Activated CD4-positive, alpha-beta memory T cell treated with anti-CD3 and anti-CD28 coated beads, Interleukin-2, amount 10 ng/mL, durations not matched to agents 7 days and 5 days (primary cell): ENCODE results near the gene AOC2. TPM values are rescaled to one million over a fixed set of nuclear protein-coding genes. Genes with fewer than 3 reads are reported as not detected.

Source experiments
- CTCF ChIA-PET: fragments of 350-600 bp; sonication (Branson Sonifier 250); formaldehyde crosslinking; loops from one replicate; lab custom pipeline; 2021; ENCODE audit warnings: antibody characterized with exemption, inconsistent platforms; lab: Charles Lee
- POLR2A ChIA-PET: fragments of 350-600 bp; sonication (Branson Sonifier 250); formaldehyde crosslinking; loops from one replicate; lab custom pipeline; 2021; ENCODE audit warnings: antibody characterized with exemption; lab: Charles Lee
- DNase-seq: peaks from one replicate; pipeline ENCODE4 v3.0.0-alpha.2; 2020
- H3K27ac Mint-ChIP-seq: one replicate; pipeline ENCODE4 v1.8.0; 2021; ENCODE audit warnings: mild to moderate bottlenecking, mixed read lengths
- H3K27me3 Mint-ChIP-seq: one replicate; pipeline ENCODE4 v1.8.0; 2021; ENCODE audit warnings: mixed read lengths
- H3K36me3 Mint-ChIP-seq: one replicate; pipeline ENCODE4 v1.8.0; 2021; ENCODE audit warnings: low read depth, mixed read lengths
- H3K4me1 Mint-ChIP-seq: one replicate; pipeline ENCODE4 v1.8.0; 2021; ENCODE audit warnings: mixed read lengths
- H3K4me3 Mint-ChIP-seq: one replicate; pipeline ENCODE4 v1.8.0; 2021; ENCODE audit warnings: mild to moderate bottlenecking, mixed read lengths
- H3K9me3 Mint-ChIP-seq: one replicate; pipeline ENCODE4 v1.8.0; 2021; ENCODE audit warnings: mixed read lengths
- total RNA-seq, 2 experiments: library from RNA; stranded (reverse); gene quantifications; one replicate each; pipeline ENCODE4 v1.2.3, GENCODE V29; 2021

The AOC2 gene
- total RNA-seq, 2 experiments from 2014 or later, result 1.0 to 1.1 TPM

DNA sequence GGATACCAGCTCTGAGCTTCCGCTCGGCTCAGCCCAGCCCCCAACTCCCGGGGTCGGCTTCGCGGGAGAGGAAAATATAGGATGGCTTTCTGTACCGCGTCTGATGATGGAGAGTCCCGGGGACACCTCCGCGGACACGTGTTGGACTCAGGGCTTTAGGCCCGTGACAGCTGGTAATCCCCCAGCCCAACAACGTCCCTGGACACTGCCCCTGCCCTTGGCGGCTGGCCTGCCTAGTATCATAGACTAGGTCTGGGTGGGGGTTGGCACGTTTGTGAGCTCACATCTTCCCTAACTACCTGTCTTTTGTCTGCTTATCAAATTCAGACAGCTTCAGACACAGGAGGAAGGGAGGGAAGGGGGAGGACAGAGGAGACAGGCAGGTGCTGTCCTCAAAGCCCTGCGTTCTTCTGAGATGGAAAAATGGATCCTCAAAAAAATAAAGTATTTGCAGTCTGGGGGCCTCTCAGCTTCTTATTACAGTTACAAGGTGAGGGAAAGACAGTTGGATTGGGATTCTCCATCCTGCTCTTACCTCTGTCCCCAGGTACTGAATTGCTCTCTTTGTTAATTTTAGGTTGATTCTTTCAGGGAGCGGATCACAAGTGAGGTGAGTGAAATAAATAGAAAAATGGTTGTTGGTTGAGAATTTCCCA, 10.5 kb upstream of the AOC2 start:
- POLR2A ChIA-PET, result interaction anchor here (0.6 to 4.5 kb wide), 21 partner anchors 8 to 1273 kb away, joined by 3 to 59 read pairs (median 4); partner anchors contain the start of genes AOC2, AOC3, BECN1 and CNTD1
- Mint-ChIP-seq H3K4me3 (peak overlapping the region; percentile 89), H3K9me3 (no peaks in the 10 kb centered on the region), H3K27me3 (peaks cover 5% of the 10 kb centered on the region), H3K4me1 (peaks cover 26% of the 10 kb centered on the region), H3K36me3 (peaks cover 26% of the 10 kb centered on the region), H3K27ac (peak overlapping the region; percentile 92)
- no peak for DNase-seq
- CTCF ChIA-PET, result interaction anchor here (2.2 to 4.4 kb wide), 3 partner anchors 11 to 256 kb away, joined by 7 to 48 read pairs (median 9); partner anchors contain the start of genes BECN1, PSMC3IP and RPL27

DNA sequence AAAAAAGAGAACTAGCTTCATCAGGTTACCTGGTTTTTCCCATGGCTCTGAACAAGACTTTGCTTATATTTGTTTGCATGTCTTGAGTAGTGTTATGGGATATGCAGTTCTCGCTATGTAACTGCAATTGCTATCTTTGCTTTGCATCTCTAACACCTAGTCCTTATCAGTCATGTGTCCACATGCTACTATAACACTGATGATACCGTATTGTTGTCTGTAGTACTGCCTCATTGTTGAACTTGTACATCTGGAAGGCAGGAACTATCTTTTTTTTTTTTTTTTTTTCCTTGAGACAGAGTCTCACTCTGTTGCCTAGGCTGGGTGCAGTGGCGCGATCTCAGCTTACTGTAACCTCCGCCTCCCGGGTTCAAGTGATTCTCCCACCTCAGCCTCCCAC, 8.6 kb upstream of the AOC2 start:
- Mint-ChIP-seq H3K36me3 (peaks cover 38% of the 10 kb centered on the region), H3K27me3 (no peaks in the 10 kb centered on the region), H3K27ac (no peak overlapping the region), H3K9me3 (no peaks in the 10 kb centered on the region), H3K4me3 (no peak overlapping the region), H3K4me1 (peaks cover 26% of the 10 kb centered on the region)
- ChIA-PET CTCF (interaction anchor here (0.8 to 3.5 kb wide), 2 partner anchors 12 to 14 kb away, joined by 3 to 11 read pairs; partner anchors contain the start of gene BECN1), POLR2A (interaction anchor here (4.0 to 4.5 kb wide), 3 partner anchors 12 to 163 kb away, joined by 29 to 59 read pairs (median 37); partner anchors contain the start of genes AOC2, AOC3, BECN1 and RPL27)
- DNase-seq, result no peak

GRCh38 chr17:42841975-42842685, 2.2 kb upstream of the AOC2 start:
- Mint-ChIP-seq H3K4me3 (no peak overlapping the region), H3K27me3 (no peaks in the 10 kb centered on the region), H3K9me3 (no peaks in the 10 kb centered on the region), H3K27ac (no peak overlapping the region), H3K4me1 (peaks cover 17% of the 10 kb centered on the region), H3K36me3 (peaks cover 73% of the 10 kb centered on the region)
- ChIA-PET POLR2A (interaction anchor here (0.8 to 1.1 kb wide), 3 partner anchors 8 to 296 kb away, joined by 3 read pairs; partner anchors contain the start of gene BECN1), CTCF (interaction anchor here (1.0 to 1.6 kb wide), 4 partner anchors 87 to 264 kb away, joined by 3 to 6 read pairs (median 4); partner anchors contain the start of gene RPL27)
- no peak for DNase-seq

GRCh38 chr17:42843358-42843934, 934 bp upstream of the AOC2 start:
- Mint-ChIP-seq H3K27me3 (no peaks in the 10 kb centered on the region), H3K36me3 (peaks cover 61% of the 10 kb centered on the region), H3K9me3 (no peaks in the 10 kb centered on the region), H3K4me3 (no peak overlapping the region), H3K4me1 (peaks cover 14% of the 10 kb centered on the region), H3K27ac (no peak overlapping the region)
- DNase-seq, result no peak
- ChIA-PET POLR2A (interaction anchor here (1.2 kb wide), 1 partner anchor 9 kb away, joined by 5 read pairs; no protein-coding TSS in a partner anchor), CTCF (interaction anchor here (1.0 to 1.6 kb wide), 3 partner anchors 86 to 265 kb away, joined by 3 to 4 read pairs (median 3); no protein-coding TSS in a partner anchor)

DNA sequence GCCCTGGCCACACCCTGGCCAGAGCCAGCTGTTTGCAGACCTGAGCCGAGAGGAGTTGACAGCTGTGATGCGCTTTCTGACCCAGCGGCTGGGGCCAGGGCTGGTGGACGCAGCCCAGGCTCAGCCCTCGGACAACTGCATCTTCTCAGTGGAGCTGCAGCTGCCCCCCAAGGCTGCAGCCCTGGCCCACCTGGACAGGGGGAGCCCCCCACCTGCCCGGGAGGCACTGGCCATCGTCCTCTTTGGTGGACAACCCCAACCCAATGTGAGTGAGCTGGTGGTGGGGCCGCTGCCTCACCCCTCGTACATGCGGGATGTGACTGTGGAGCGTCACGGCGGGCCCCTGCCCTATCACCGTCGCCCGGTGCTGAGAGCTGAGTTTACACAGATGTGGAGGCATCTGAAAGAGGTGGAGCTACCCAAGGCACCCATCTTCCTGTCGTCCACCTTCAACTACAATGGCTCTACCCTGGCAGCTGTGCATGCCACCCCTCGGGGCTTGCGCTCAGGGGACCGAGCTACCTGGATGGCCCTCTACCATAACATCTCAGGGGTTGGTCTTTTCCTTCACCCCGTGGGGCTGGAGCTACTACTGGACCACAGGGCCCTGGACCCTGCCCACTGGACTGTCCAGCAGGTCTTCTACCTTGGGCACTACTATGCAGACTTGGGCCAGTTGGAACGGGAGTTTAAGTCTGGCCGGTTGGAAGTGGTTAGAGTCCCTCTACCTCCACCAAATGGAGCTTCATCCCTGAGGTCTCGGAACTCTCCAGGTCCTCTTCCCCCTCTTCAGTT, 578 bp downstream of the AOC2 start:
- no peak for DNase-seq
- H3K9me3 Mint-ChIP-seq, result no peaks in the 10 kb centered on the region
- no peak overlapping the region for H3K27ac Mint-ChIP-seq
- ChIA-PET POLR2A (interaction anchor here (1.0 to 7.0 kb wide), 3 partner anchors 10 to 236 kb away, joined by 3 to 37 read pairs (median 4); partner anchors contain the start of gene PSME3), CTCF (no interaction called here)
- peaks cover 14% of the 10 kb centered on the region for H3K4me1 Mint-ChIP-seq
- no peak overlapping the region for H3K4me3 Mint-ChIP-seq
- peaks cover 48% of the 10 kb centered on the region for H3K36me3 Mint-ChIP-seq
- H3K27me3 Mint-ChIP-seq, result no peaks in the 10 kb centered on the region

DNA sequence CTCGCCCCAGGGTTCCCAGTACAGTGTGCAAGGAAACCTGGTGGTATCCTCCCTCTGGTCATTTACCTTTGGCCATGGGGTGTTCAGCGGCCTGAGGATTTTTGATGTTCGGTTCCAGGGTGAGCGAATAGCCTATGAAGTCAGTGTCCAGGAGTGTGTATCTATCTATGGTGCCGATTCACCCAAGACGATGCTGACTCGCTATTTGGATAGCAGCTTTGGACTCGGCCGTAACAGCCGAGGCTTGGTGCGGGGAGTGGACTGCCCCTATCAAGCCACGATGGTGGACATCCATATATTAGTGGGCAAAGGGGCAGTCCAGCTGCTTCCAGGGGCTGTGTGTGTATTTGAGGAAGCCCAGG, 1.2 kb downstream of the AOC2 start:
- POLR2A ChIA-PET, result interaction anchor here (1.0 to 7.0 kb wide), 3 partner anchors 9 to 237 kb away, joined by 3 to 37 read pairs (median 4); partner anchors contain the start of gene PSME3
- no peak overlapping the region for H3K4me3 Mint-ChIP-seq
- H3K9me3 Mint-ChIP-seq, result no peaks in the 10 kb centered on the region
- peaks cover 47% of the 10 kb centered on the region for H3K36me3 Mint-ChIP-seq
- CTCF ChIA-PET, result interaction anchor here (0.6 kb wide), 1 partner anchor 91 kb away, joined by 3 read pairs; no protein-coding TSS in a partner anchor
- no peaks in the 10 kb centered on the region for H3K27me3 Mint-ChIP-seq
- peaks cover 14% of the 10 kb centered on the region for H3K4me1 Mint-ChIP-seq
- no peak for DNase-seq
- no peak overlapping the region for H3K27ac Mint-ChIP-seq

DNA sequence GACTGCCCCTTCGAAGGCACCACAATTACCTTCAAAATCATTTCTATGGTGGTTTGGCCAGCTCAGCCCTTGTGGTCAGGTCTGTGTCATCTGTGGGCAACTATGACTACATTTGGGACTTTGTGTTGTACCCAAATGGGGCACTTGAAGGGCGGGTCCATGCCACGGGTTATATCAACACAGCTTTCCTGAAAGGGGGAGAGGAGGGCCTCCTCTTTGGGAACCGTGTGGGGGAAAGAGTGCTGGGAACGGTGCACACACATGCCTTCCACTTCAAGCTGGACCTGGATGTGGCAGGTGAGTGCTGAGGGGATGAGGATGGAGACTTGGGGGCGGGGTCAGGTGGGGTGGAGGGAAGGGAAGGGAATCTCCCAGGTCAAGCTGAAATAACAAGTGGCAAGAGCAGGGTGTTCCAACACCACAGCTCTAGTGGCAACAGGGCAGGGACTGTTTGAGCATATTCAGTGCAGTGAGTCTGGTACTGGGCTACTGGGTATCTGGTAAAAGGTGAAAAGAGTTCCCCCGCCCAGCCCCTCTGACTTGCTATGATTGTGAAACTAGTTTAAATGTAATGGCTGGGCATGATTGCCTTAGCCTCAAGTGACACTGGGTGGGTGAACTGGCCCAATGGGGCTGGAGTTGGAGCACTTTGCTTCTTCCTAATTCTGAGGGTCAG, 1.7 kb downstream of the AOC2 start:
- ChIA-PET CTCF (interaction anchor here (0.6 kb wide), 1 partner anchor 91 kb away, joined by 3 read pairs; no protein-coding TSS in a partner anchor), POLR2A (interaction anchor here (1.0 to 7.0 kb wide), 4 partner anchors 9 to 237 kb away, joined by 3 to 37 read pairs (median 4); partner anchors contain the start of genes BECN1 and PSME3)
- no peaks in the 10 kb centered on the region for H3K9me3 Mint-ChIP-seq
- H3K36me3 Mint-ChIP-seq, result peaks cover 44% of the 10 kb centered on the region
- H3K27me3 Mint-ChIP-seq, result no peaks in the 10 kb centered on the region
- H3K4me1 Mint-ChIP-seq, result peaks cover 14% of the 10 kb centered on the region
- DNase-seq, result no peak
- no peak overlapping the region for H3K4me3 Mint-ChIP-seq
- peak overlapping the region; percentile 35 for H3K27ac Mint-ChIP-seq

DNA sequence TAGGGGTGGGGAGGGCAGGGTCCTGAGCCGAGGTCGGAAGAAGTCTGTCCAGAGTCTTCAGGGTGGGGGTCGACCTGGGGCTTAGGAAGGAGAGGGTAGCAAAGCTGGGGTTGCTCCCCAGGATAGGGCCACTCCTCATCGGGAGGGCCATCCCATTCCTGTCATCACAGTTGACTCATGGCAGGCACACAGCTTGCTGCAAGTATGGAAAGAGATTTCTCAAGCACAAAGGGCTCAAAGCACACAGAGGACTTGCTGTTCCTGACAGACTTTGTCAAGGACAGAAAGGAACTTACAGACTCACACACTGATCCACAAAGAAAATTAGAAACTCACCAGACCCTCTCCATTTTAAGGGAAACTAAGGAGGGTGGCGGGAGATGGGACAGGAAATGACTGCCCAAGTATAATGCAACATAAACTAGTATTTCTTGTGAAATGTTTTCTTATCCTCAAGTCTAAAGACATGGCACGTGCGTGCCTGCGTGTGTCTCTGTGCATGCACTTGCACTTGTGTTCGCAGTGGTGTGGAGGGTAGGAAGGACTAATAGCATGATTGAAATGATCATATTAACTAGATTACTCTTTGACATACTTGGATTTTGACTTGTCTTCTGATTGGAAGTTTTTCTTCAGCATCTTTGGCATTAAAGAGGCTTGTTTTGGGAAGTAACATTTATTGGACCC, 2.4 kb downstream of the AOC2 start:
- Mint-ChIP-seq H3K4me3 (no peak overlapping the region), H3K27me3 (no peaks in the 10 kb centered on the region), H3K4me1 (peaks cover 14% of the 10 kb centered on the region), H3K9me3 (no peaks in the 10 kb centered on the region), H3K27ac (no peak overlapping the region), H3K36me3 (peaks cover 41% of the 10 kb centered on the region)
- ChIA-PET CTCF (no interaction called here), POLR2A (interaction anchor here (1.0 to 7.0 kb wide), 2 partner anchors 11 to 23 kb away, joined by 3 to 37 read pairs; partner anchors contain the start of genes BECN1 and PSME3)
- no peak for DNase-seq

DNA sequence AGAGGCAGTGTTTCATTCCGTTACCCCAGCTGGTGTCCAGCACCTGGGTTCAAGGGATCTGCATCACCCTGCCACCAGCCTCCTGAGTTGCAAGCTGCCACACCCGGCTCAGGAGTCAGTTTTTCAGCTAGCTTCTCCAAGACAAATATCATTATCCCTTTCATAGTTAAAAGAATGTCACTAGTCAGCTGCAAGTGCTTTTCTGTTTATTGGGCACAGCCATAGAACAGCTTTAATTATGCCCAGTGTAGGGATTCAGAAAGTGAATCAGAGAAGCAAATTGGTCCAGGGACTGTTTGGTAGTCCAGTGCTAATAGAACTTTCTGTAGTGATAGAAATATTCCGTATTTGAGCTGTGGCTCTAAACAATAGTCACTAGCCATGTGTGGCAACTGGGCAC, 3.7 kb downstream of the AOC2 start:
- POLR2A ChIA-PET, result interaction anchor here (1.3 to 7.0 kb wide), 2 partner anchors 13 to 24 kb away, joined by 4 to 37 read pairs; partner anchors contain the start of genes BECN1 and PSME3
- no peak overlapping the region for H3K4me3 Mint-ChIP-seq
- H3K36me3 Mint-ChIP-seq, result peaks cover 27% of the 10 kb centered on the region
- H3K27ac Mint-ChIP-seq, result no peak overlapping the region
- peaks cover 14% of the 10 kb centered on the region for H3K4me1 Mint-ChIP-seq
- H3K9me3 Mint-ChIP-seq, result no peaks in the 10 kb centered on the region
- no peak for DNase-seq
- CTCF ChIA-PET, result interaction anchor here (0.7 kb wide), 1 partner anchor 16 kb away, joined by 8 read pairs; no protein-coding TSS in a partner anchor
- no peaks in the 10 kb centered on the region for H3K27me3 Mint-ChIP-seq

- CTCF ChIA-PET, result no interaction called here
- Mint-ChIP-seq H3K36me3 (peaks cover 18% of the 10 kb centered on the region), H3K4me1 (peaks cover 14% of the 10 kb centered on the region), H3K4me3 (no peak overlapping the region), H3K9me3 (no peaks in the 10 kb centered on the region), H3K27me3 (peaks cover 2% of the 10 kb centered on the region), H3K27ac (no peak overlapping the region)
- no peak for DNase-seq
- POLR2A ChIA-PET, result interaction anchor here (7.0 kb wide), 1 partner anchor 14 kb away, joined by 37 read pairs; the partner anchor contains the start of gene PSME3
These were observed 4.7 kb downstream of the AOC2 start for GRCh38 chr17:42849031-42849430.
